Measurements from ENCODE around the gene CCDC27. TPM values are rescaled to one million over a fixed set of nuclear protein-coding genes. Genes with fewer than 3 reads are reported as not detected.

Gene CCDC27
- total and polyA plus RNA-seq, 2 of the 8 experiments (the other 6 are each of a cell fraction or from before 2014, with no cell fraction given): 0.15 TPM; not detected in 1

GRCh38 chr1:3731583-3732433, 20.4 kb upstream of the CCDC27 start:
- Histone ChIP-seq H4K91ac (replicated peaks; ENCODE audit: insufficient read length, low read length) (peak overlapping the region; percentile 42), H3K4me3 (ENCODE audit: extremely low read depth in 1 of 4, insufficient read depth in 2 of 4, low read depth in 3 of 4, low read length in 4 of 4) (0 out of 8 replicates have a peak overlapping the region, but pooled peaks of 1 of the 4 experiments have one; percentile 45), H3K4me1 (replicated peaks in 1 of 4; ENCODE audit: control insufficient read depth in 3 of 4, insufficient read depth in 4 of 4, low read length in 3 of 4) (peaks cover 0 to 19% (median 13%) of the 10 kb centered on the region in 4 experiments; a peak in 5 of 7 replicates), H3K9me3 (ENCODE audit: insufficient read depth in 2 of 2, low read depth in 1 of 2, low read length in 1 of 2) (no peaks in the 10 kb centered on the region), H3K23ac (ENCODE audit: insufficient read length) (no peak overlapping the region), H3K9ac (replicated peaks in 1 of 4; ENCODE audit: extremely low read depth in 1 of 4, low read depth in 3 of 4, low read length in 3 of 4) (no peak overlapping the region), H3K79me1 (ENCODE audit: low read depth, low read length) (no peaks in the 10 kb centered on the region), H3K14ac (ENCODE audit: insufficient read length) (no peak overlapping the region), H2BK15ac (ENCODE audit: low read length) (peak overlapping the region; percentile 72; the same call in 1 of the 2 replicates), H3K18ac (ENCODE audit: extremely low read depth, low read length) (no peak overlapping the region), H3K36me3 (ENCODE audit: control insufficient read depth in 2 of 4, insufficient read depth in 4 of 4, low read length in 3 of 4) (peaks cover 0 to 7% (median 5%) of the 10 kb centered on the region in 4 experiments; a peak in 5 of 8 replicates), H2AK5ac (ENCODE audit: low read depth, low read length) (peak overlapping the region; percentile 88; the same call in 1 of the 2 replicates), H3K27ac (ENCODE audit: low read depth, low read length) (no peak overlapping the region), H2BK12ac (ENCODE audit: low read depth, low read length) (peak overlapping the region; percentile 17; the same call in 1 of the 2 replicates), H2BK20ac (ENCODE audit: low read length) (no peak overlapping the region), H4K20me1 (replicated peaks in 1 of 2; ENCODE audit: control insufficient read depth in 1 of 2, insufficient read depth in 2 of 2, low read length in 2 of 2) (peaks cover 0 to 8% of the 10 kb centered on the region in 2 experiments), H4K8ac (ENCODE audit: extremely low read depth, insufficient read depth, low read length) (peak overlapping the region; percentile 57), H3K56ac (replicated peaks; ENCODE audit: insufficient read length, low read depth, low read length) (no peak overlapping the region), H3K23me2 (ENCODE audit: low read depth, low read length) (peaks cover under 1% of the 10 kb centered on the region; the same call in 1 of the 2 replicates), H3K4ac (replicated peaks; ENCODE audit: insufficient read length, low read depth, low read length) (peak overlapping the region; percentile 76), H3K27me3 (replicated peaks in 1 of 4; ENCODE audit: control insufficient read depth in 3 of 4, extremely low read depth in 1 of 4, insufficient read depth in 3 of 4, low read length in 3 of 4) (no peaks in the 10 kb centered on the region; a peak in 3 of 7 replicates), H2BK5ac (ENCODE audit: low read depth, low read length) (0 out of 2 replicates have a peak overlapping the region, but pooled peaks have one; percentile 35), H2AFZ (ENCODE audit: low read length) (no peak overlapping the region), H3K79me2 (ENCODE audit: control insufficient read depth in 1 of 2, insufficient read depth in 2 of 2, low read length in 2 of 2) (no peaks in the 10 kb centered on the region), H2BK120ac (replicated peaks; ENCODE audit: low read depth, low read length) (no peak overlapping the region), H3K4me2 (ENCODE audit: insufficient read depth in 1 of 2, low read depth in 2 of 2, low read length in 2 of 2) (peak overlapping the region; percentile 48 to 64; a peak in 2 of 4 replicates), H4K5ac (ENCODE audit: insufficient read length, low read depth, low read length) (peak overlapping the region; percentile 7)
- TF ChIP-seq GABPA (IDR thresholded peaks at IDR 0.05; ENCODE audit: borderline replicate concordance, insufficient read depth, low read length): no peak
- no peak for TF ChIP-seq KDM4A (IDR thresholded peaks at IDR 0.05; ENCODE audit: low read depth, low read length, severe bottlenecking)
- peak in 1 of 2 experiments; percentile 29; a peak in 1 of 3 replicates for TF ChIP-seq POLR2A (IDR thresholded peaks at IDR 0.05; ENCODE audit: control extremely low read depth in 1 of 2, low read depth in 2 of 2, low read length in 2 of 2)
- peak; percentile 47; the same call in 1 of the 2 replicates for TF ChIP-seq POLR2AphosphoS5 (IDR thresholded peaks at IDR 0.05; ENCODE audit: low read depth, low read length)
- TF ChIP-seq HDAC6 (IDR thresholded peaks at IDR 0.05; ENCODE audit: low read depth, low read length): no peak
- TF ChIP-seq SAP30 (IDR thresholded peaks at IDR 0.05; ENCODE audit: insufficient read depth, insufficient replicate concordance, low read length): no peak
- no peak for TF ChIP-seq SIX5 (IDR thresholded peaks at IDR 0.05; ENCODE audit: low read depth, low read length)
- TF ChIP-seq FOSL1 (IDR thresholded peaks at IDR 0.05; ENCODE audit: insufficient read depth, low read depth, low read length): no peak
- no peak for TF ChIP-seq JUND (IDR thresholded peaks at IDR 0.05; ENCODE audit: low read length)
- 80% methylated on average over 25 of the region's 25 CpGs; no CpG with 5 or more reads in 1 of the 2 experiments for WGBS, 2 experiments (ENCODE audit: extremely low coverage in 1 of 2, insufficient coverage in 1 of 2, insufficient read length in 1 of 2, insufficient replicate concordance in 2 of 2, low coverage in 1 of 2, low lambda C conversion rate in 2 of 2, missing lambda C conversion rate in 1 of 2)
- ChIA-PET CTCF (ENCODE audit: partially characterized antibody) (interaction anchor here (0.8 to 3.6 kb wide), 9 partner anchors 7 to 1557 kb away, joined by 3 to 17 read pairs (median 3); partner anchors contain the start of gene TP73), POLR2A (ENCODE audit: partially characterized antibody) (interaction anchor here (0.8 to 2.6 kb wide), 4 partner anchors 12 to 17 kb away, joined by 3 to 12 read pairs (median 6); no protein-coding TSS in a partner anchor)
- no peak for DNase-seq (ENCODE audit: low read depth in 1 of 2, low spot score in 2 of 2)
- FAIRE-seq: no peak

Data from H1 (cell line).